Measurements from ENCODE around the gene SKAP1.

SKAP1 gene

GRCh38 chr17:48155889-48156611 is 274.0 kb downstream of the SKAP1 start:
- DNase-seq (ENCODE audit: insufficient read length, low spot score) (no peak), FAIRE-seq (no peak)

- FAIRE-seq (no peak), DNase-seq (ENCODE audit: insufficient read length, low spot score) (no peak)
Measured at GRCh38 chr17:48153691-48154358, 276.2 kb downstream of the SKAP1 start.

GRCh38 chr17:48152289-48152688 is 277.7 kb downstream of the SKAP1 start:
- FAIRE-seq, result no peak

DNA sequence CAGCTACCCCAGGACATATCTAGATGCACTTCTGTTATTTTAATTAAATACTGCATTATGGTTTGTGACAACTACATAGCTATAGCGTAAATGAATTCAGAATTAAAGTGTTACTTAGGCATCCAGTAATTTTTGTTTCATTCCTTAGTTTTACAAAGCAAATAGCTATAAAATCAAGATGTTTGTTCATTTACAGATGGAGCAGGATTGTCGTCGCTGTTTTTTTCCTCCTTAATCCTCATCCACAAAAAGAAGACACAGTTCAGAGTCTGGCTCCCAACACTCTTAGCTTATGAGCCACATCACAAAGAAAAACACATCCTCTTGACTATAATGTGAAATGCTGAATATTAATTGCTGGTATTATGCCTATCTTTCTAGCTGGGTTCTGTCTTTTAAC is 278.8 kb downstream of the SKAP1 start:
- DNase-seq (ENCODE audit: insufficient read length, low spot score) (no peak), FAIRE-seq (no peak)

More at GRCh38 chr17:48152289-48152688, 277.7 kb downstream of the SKAP1 start:
- no peak for DNase-seq (ENCODE audit: insufficient read length, low spot score)

DNA sequence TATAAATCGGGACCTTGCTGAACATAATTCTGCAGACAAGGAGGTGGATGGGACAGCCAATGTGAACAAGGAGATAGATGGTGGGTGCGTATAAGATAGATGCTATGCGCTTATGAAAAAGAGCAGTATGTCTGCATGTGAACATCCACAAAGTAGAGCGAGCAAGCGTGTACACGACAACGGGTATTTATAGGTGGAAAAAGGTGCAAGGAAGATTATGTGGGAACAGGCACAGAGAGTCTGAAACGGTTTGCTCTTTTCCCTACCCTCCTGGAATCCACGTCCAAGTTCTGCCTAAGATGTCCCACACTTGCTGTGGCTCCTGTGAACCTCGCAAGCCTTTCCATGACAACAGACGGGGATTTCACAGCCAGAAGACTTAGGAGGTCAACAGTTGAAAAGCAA is 279.4 kb downstream of the SKAP1 start:
- DNase-seq (ENCODE audit: insufficient read length, low spot score) (no peak), FAIRE-seq (no peak)

- DNase-seq (ENCODE audit: insufficient read length, low spot score), result no peak
- no peak for FAIRE-seq
Measured at GRCh38 chr17:48149787-48150463, 280.1 kb downstream of the SKAP1 start.

- DNase-seq (ENCODE audit: insufficient read length, low spot score), result no peak
- no peak for FAIRE-seq
Measured at GRCh38 chr17:48148854-48149786, 280.9 kb downstream of the SKAP1 start.

GRCh38 chr17:48148029-48148770 is 281.8 kb downstream of the SKAP1 start:
- FAIRE-seq (no peak), DNase-seq (ENCODE audit: insufficient read length, low spot score) (no peak)

DNA sequence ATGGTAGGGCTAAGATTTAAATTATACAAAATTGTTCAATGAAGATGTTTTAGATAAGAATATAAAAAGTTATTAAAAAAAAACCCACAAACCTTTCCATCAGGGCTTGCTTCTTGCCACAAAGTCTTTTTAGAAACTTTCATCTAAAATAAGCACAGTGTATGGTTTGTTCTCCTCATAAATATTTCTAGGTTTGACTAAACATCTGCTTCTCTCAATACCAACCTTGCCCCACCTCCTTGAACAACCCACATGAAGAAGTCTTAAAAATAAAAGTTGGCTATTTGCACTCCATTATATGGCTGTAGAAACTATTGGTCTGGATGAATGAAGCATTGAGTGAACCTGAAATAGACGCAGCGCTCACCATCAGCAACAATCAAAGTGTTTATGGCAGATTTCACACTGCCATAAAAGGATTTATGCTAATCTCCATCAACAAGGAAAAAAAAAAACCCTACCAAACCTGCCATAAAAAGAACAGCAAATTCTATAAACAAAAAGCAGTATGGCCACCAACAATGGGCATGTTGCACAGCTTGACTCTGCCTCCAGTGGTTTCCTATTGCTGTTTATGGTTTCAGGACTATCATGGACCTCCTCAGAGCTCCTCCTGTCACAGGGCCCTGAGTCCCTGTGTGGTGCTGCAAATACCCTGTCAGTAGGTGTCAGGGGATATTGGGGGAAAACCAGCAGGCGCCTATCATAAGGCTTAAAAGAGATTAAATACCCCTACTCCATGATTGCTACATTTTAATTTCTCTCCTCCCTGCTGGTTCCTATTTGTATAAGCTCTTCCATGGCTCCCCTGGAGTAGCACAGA is 284.8 kb downstream of the SKAP1 start:
- DNase-seq (ENCODE audit: insufficient read length, low spot score) (no peak), FAIRE-seq (no peak)

GRCh38 chr17:48144231-48144630 is 285.8 kb downstream of the SKAP1 start:
- FAIRE-seq, result no peak
- no peak for DNase-seq (ENCODE audit: insufficient read length, low spot score)

DNA sequence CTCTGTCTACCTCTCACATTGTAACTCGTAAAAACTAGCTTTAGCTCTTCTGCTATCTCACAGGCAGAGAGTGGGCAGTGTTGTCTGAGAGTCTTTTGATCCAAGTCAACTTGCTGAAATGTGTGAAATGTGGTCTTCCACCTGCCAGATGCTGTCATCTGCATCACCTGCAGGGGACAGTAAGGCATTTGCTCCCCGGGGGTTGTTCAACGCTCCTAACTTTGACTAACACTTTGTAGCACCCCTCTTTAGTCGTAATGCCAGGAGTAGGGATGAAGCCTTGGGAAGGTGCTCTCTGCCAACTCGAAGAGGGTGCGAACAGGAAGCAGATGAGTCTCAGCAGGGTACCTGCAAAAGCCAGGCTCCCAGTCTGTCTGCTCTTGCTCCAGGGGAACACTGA is 286.4 kb downstream of the SKAP1 start:
- FAIRE-seq (no peak), DNase-seq (ENCODE audit: insufficient read length, low spot score) (no peak)

DNA sequence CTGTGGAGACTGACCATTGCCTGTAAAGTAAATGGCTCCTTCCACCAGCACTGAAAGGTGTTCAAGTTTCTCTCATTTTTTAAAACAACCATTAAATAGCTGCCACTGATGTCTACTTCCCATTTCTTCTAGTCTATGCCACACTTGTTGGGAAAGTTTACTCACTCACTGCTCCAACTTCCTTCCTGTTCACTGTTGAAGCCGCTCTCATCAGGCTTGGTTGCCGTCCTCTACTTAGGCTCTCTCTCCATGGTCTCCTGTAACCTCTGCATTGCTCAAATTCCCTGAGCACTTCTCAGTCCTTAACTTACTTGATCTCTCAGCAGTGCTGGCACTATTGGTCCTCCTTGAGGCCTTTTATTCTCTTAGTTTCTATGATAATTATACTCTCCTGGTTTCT is 290.1 kb downstream of the SKAP1 start:
- FAIRE-seq (no peak), DNase-seq (ENCODE audit: insufficient read length, low spot score) (no peak)

DNA sequence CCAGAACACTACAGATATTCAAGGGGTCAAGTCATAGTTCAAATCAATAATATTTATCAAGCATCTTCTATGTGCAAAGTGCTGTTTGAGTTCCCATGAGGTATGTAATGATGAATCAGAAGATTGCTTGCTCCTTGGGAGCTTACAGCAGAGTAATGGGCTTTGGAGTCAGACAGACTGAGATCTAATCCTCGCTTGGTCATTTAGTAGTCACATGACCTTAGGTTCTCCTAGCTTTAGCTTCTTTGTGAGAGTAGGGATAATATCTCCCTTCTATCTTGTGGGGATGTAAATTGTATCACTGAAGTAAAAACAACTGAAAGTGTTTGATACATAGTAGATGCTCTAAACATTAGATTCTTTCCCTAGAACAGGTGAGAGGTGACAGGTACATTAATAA is 292.4 kb downstream of the SKAP1 start:
- no peak for DNase-seq (ENCODE audit: insufficient read length, low spot score)
- FAIRE-seq, result no peak

- no peak for DNase-seq (ENCODE audit: insufficient read length, low spot score)
- FAIRE-seq, result no peak
Measured at GRCh38 chr17:48134912-48135480, 295.0 kb downstream of the SKAP1 start.

DNA sequence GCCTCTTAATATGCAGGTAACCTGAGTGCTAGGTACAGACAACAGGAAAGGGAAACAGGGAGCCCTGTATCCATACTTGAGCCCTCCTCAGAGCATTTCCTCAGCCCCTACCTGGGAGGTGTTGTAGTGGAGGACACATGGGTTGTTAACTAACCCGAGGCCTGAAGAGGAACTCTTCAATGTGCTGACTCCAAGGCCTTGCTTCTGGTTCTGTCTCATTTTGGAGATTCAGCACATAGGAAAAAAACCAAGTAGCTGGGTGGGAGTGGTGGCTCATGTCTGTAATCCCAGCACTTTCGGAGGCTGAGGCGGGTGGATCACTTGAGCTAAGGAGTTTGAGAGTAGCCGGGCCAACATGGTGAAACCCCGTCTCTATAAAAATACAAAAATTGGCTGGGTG is 297.6 kb downstream of the SKAP1 start:
- FAIRE-seq, result no peak
- DNase-seq (ENCODE audit: insufficient read length, low spot score), result no peak

- FAIRE-seq (peak; percentile 87), DNase-seq (ENCODE audit: insufficient read length, low spot score) (peak; percentile 44)
Measured at GRCh38 chr17:48131216-48131824, 298.7 kb downstream of the SKAP1 start.

DNA sequence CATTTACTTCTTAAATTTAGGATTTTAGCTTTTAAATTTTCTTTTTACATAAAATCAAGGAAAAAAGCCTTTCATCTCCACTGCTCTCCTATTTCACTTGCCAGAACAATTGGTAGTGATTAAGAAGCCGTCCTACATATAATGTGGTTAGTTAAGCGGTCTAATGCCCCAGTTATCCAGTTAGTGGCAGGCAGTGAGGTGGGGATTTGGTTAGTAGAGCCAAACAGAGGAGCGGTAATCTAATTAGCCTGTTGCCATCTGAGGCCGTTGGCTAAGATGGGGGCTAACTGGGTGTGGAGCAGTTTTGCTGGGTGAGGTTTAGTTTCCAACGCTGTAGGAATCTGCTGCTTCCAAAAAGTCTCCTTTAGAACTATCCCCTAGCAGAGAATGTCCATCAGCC is 300.0 kb downstream of the SKAP1 start:
- no peak for FAIRE-seq
- no peak for DNase-seq (ENCODE audit: insufficient read length, low spot score)

DNA sequence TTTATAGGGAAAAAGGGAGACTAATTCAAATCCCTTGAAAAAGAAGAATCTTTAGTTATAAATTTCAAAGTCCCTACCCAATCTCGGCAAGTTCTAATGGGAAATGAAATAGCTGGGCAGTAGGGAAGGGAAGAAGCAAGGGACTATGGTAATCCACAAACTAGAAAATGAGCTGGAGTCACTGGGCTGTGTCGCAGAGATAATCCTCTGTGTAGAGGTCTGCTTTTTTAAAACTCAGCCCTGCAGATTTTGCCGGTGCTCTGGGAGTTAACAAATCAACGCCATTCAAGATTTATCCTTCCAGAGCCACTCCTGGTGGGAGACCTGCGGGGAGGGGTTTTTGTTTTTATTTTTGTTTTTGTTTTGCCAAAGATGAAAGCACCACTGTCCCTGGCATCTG is 301.6 kb downstream of the SKAP1 start:
- no peak for FAIRE-seq
- no peak for DNase-seq (ENCODE audit: insufficient read length, low spot score)
